ENCODE measurements around the gene PEX11G.

Gene PEX11G

GRCh38 chr19:7494416-7495098 is 5.7 kb upstream of the PEX11G start:
- DNase-seq (ENCODE audit: low read depth) = no peak

DNA sequence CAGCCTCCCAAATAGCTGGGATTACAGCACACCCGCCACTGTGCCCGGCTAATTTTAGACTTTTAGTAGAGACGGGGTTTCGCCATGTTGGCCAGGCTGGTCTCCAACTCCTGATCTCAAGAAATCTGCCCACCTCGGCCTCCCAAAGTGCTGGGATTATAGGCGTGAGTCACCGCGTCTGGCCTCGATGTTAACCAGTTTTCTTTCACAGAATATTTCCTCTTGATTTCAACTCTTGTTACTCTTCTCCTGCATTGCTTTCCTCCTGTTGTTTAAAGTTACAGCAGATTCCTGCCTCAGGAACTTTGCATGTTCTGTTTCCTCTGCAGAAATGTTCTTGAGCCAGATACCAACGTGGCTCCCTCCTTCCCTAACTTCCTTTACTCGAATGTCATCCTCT is 3.7 kb upstream of the PEX11G start:
- DNase-seq (ENCODE audit: low read depth) = no peak

- peak; percentile 34 for DNase-seq (ENCODE audit: low read depth)
Observed at GRCh38 chr19:7492142-7492541, 3.3 kb upstream of the PEX11G start.

GRCh38 chr19:7489609-7490044 is 792 bp upstream of the PEX11G start:
- DNase-seq (ENCODE audit: low read depth) = no peak

GRCh38 chr19:7486923-7487322 is 1.9 kb downstream of the PEX11G start:
- no peak for DNase-seq (ENCODE audit: low read depth)

- no peak for DNase-seq (ENCODE audit: low read depth)
Observed at GRCh38 chr19:7483720-7484201, 5.1 kb downstream of the PEX11G start.

DNA sequence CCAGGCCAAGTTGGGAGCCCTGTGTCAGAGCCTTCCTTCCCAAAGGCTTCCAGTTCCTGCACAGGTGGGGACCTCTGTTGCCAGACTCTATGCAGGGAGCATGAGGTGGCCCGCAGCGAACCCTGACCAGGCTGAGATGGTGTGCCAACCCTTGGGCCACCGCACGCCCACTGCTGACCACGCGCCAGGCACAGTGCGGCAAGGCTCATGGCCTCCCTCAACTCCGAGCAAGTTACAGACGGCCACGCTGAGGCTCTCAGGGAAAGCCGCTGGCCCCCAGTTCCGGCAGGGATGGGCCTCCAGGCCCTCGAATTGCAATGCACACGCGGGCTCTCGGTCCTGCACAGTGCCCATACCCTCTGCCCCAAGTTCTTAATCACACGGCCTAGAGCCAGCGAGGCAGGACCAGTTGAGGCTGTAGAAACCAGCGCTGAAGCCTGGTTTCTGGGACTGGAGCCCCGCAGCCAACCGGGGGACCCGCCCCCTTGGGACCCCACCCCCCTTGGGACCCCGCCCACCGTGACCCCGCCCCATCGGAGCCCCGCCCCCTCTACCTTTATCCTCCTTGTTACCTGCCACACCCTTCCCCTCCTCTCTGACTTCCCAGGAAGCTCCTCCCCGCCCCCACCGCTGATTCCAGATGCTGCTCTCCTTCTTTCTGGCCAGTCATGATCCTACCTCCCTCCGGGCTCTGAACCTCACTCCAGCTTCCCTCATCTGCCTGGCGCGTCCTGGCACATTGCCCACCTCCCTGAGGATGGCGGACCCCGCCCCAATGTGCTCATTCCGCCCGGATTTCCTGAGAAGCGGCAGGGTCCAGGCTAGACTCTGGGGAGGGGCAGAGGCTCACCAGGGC is 6.0 kb downstream of the PEX11G start:
- DNase-seq (ENCODE audit: low read depth) = no peak

DNA sequence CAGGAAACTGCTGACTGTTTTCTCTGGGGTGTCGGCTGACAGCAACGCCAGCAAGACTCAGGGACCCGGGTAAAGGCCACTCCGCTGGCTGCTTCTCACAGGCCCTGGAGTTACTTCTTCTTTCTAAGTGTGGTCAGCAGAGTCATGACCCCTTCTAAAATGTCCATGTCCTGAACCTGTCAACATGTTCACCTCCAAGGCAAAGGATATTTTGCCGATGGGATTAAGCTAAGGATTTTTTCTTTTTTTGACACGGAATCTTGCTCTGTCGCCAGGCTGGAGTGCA is 7.9 kb downstream of the PEX11G start:
- DNase-seq (ENCODE audit: low read depth) = no peak

- no peak for DNase-seq (ENCODE audit: low read depth)
Observed at GRCh38 chr19:7480222-7480969, 8.4 kb downstream of the PEX11G start.

- no peak for DNase-seq (ENCODE audit: low read depth)
Observed at GRCh38 chr19:7478843-7479227, 10.0 kb downstream of the PEX11G start.

GRCh38 chr19:7478173-7478842 is 10.5 kb downstream of the PEX11G start:
- no peak for DNase-seq (ENCODE audit: low read depth)

DNA sequence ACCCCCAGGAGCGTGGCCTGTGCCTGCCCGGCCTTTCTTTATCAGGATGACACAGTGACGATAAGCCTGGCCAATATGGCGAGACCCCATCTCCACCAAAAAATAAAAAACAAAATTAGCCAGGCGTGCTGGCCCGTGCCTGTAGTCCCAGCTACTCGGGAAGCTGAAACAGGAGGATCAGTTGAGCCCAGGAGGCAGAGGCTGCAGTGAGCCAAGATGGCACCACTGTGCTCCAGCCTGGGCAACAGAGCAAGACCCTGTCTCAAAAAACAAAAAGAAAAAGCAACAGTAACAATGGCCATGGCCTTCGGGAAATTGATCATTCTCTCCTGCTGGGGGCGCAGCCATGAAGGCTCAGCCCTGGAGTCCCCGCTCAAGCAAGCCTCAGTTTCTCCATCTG is 11.1 kb downstream of the PEX11G start:
- no peak for DNase-seq (ENCODE audit: low read depth)

- DNase-seq (ENCODE audit: low read depth) = no peak
Observed at GRCh38 chr19:7476777-7477494, 11.9 kb downstream of the PEX11G start.

DNA sequence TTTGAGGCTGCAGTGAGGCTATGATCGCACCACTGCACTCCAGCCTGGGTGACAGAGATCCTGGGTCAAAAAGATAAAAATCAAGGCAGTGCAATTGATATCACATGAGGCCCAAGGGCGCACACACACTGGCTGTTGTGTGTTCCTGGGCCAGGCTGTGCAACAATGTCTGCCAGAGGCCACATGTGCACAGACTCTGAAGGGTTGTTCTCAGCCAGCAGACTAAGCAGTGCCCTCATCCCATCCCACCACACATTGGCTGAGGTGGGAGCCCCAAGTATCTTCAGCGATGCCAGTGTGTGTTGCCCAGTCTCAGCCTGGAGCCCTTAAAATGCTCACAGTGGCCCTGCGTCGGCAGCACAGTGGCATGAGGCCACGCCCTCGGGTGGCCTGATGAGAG is 12.6 kb downstream of the PEX11G start:
- no peak for DNase-seq (ENCODE audit: low read depth)

DNA sequence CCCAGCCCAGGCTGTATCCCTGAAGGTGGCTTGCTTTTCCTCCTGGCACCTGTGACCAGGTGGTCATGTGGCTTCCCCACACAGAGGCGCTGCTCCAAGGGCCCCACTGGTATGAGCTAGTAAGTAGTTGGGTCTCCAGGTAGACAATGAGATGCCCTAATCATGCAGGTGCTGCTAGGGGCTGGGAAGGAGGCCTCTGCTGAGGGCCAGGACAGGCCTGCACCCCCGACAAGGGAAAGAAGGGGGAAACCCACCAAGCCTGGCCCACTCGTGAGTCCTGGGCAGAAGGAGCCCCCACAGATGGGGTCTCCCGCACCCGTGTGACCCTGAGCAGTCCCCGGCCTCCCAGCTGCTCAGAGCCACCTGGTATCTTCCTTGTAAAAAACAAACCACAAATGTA is 13.2 kb downstream of the PEX11G start:
- no peak for DNase-seq (ENCODE audit: low read depth)

DNA sequence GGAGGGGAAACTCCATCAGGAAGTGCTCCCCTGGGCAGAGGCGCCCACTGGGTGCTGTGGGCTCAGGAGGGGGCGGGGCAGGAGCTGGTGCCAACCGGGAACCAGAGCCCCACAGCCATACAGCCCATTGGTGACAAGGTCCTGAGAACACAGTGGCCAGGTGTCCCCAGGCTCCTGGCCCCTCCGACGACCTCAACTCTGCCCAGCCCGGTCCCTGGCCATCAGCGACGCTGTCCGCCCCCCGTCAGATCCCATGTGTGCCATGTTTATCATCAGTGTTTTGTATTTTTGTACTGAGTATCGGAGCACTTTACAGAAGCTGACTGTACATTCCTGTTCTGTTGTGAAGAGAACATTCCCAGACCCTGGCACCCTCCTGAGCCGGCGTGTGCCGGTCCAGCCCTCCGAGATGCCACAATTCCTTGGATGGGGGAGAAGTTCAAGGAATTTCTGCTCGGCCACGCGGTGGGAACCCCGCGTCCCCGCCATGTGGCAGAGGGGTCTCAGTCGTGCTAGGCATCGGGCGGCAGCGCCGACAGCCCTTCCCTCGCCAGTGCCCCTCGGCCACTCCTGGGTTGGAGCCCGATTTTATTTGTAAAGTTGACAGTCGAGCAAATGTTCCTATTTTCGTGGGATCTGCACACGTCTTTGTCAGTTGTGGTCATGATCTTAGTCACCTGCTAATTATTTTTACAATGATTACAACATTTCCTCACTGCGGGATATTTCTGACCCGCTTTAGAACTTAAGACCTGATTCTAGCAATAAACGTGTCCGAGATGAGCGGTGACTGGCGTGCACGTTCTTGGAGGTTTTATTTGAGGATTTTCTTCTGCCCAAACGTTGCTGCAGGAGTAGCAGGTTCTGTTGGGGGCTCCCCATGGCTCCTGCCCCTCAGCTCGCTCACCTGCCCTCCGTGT is 16.9 kb downstream of the PEX11G start:
- DNase-seq (ENCODE audit: low read depth) = no peak

DNA sequence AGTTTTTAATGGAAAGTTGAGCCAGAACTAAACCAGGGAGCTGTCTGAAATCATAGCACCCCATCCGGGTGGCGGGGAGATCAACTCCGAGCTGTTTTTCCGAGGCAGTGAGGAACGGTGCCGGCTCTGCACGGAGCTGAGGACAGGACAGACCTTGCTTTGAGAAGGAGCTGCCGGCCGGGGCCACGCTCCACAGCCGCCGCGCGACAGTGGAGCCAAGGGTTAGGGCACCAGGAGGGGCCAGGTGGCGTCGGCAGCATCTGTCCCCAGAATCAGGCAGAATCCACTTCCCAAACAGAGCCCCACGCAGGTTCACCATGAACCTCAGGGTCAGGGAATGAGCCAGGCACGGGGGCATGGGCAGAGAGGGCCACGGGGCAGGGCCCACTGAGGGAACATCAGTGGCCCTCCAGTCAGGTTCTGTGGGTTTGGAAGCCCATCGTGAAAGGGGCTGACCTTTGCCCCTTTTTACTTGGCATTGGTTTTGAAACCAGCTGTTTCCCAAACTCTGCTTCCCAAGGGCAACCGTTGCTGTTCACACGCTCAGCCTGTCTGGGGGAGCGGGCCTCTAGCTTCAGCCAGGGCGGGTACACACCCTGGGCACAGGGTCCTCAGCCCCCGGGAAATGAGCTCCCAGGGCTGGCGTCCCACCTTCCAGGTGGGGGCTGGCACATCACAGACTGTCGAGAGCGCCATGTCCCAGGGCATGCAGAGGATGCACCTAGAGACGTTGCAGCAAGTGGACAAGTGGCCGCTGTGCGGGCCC is 18.1 kb downstream of the PEX11G start:
- DNase-seq (ENCODE audit: low read depth) = no peak

- no peak for DNase-seq (ENCODE audit: low read depth)
Observed at GRCh38 chr19:7469669-7470285, 19.1 kb downstream of the PEX11G start.

GRCh38 chr19:7468840-7469239 is 20.0 kb downstream of the PEX11G start:
- no peak for DNase-seq (ENCODE audit: low read depth)

Data from GM04504 (cell line).